ENCODE measurements around the gene SLC12A3.

- TF ChIP-seq, protein P1, sequence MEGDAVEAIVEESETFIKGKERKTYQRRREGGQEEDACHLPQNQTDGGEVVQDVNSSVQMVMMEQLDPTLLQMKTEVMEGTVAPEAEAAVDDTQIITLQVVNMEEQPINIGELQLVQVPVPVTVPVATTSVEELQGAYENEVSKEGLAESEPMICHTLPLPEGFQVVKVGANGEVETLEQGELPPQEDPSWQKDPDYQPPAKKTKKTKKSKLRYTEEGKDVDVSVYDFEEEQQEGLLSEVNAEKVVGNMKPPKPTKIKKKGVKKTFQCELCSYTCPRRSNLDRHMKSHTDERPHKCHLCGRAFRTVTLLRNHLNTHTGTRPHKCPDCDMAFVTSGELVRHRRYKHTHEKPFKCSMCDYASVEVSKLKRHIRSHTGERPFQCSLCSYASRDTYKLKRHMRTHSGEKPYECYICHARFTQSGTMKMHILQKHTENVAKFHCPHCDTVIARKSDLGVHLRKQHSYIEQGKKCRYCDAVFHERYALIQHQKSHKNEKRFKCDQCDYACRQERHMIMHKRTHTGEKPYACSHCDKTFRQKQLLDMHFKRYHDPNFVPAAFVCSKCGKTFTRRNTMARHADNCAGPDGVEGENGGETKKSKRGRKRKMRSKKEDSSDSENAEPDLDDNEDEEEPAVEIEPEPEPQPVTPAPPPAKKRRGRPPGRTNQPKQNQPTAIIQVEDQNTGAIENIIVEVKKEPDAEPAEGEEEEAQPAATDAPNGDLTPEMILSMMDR (conservative IDR thresholded peaks at IDR 0.05; ENCODE audit: low read length) = no peak
- no peak for TF ChIP-seq EZH2phosphoT487 (IDR thresholded peaks at IDR 0.05; ENCODE audit: borderline replicate concordance)
These were observed 85.4 kb downstream of the SLC12A3 start for GRCh38 chr16:56950455-56950854.
